OCI-LY1 (cell line): ENCODE measurements around the gene TCEAL2.
"Not testable (repeated sequence)": the region's sequence is repeated elsewhere in the genome, so short reads cannot be mapped to it uniquely, and the experiment has no call there.

ENCODE experiments used
- H2AFZ ChIP-seq: fragments of 200-600 bp; sonication (generic), shearing (Covaris generic); 2 replicates; pipeline ENCODE4 v1.6.0; 2014; ENCODE audit warnings: antibody characterized with exemption, mild to moderate bottlenecking, low read length
- H3F3A ChIP-seq: fragments of 200-600 bp; sonication (generic), shearing (Covaris generic); 2 replicates; pipeline ENCODE4 v1.6.0; 2014; ENCODE audit warnings: mild to moderate bottlenecking, antibody characterized with exemption, low read length, moderate library complexity; ENCODE audit not compliant: insufficient read depth
- H3K27ac ChIP-seq: fragments of 200-600 bp; sonication (generic); 2 replicates; pipeline ENCODE4 v1.5.1; 2014; ENCODE audit warnings: low read length, mixed run types, mild to moderate bottlenecking, low read depth; ENCODE audit not compliant: poor library complexity, severe bottlenecking
- H3K27me3 ChIP-seq: fragments of 200-600 bp; sonication (generic); 2 replicates; pipeline ENCODE4 v1.6.0; 2014; ENCODE audit warnings: antibody characterized with exemption, mild to moderate bottlenecking, low read length, moderate library complexity; ENCODE audit not compliant: insufficient read depth
- H3K36me3 ChIP-seq: fragments of 200-600 bp; sonication (generic); 2 replicates; pipeline ENCODE4 v1.6.1; 2014; ENCODE audit warnings: mild to moderate bottlenecking, antibody characterized with exemption, low read length, moderate library complexity, mixed read lengths; ENCODE audit not compliant: insufficient read depth
- H3K4me1 ChIP-seq: fragments of 200-600 bp; sonication (generic); 2 replicates; pipeline ENCODE4 v1.5.1; 2014; ENCODE audit warnings: mild to moderate bottlenecking, low read length, moderate library complexity; ENCODE audit not compliant: insufficient read depth, severe bottlenecking
- H3K4me2 ChIP-seq: fragments of 200-600 bp; sonication (generic), shearing (Covaris generic); 2 replicates; pipeline ENCODE4 v1.6.1; 2014; ENCODE audit warnings: low read length
- H3K4me3 ChIP-seq: fragments of 200-600 bp; sonication (generic); 2 replicates; pipeline ENCODE4 v1.5.1; 2014; ENCODE audit warnings: low read length, low read depth, mild to moderate bottlenecking, mixed read lengths; ENCODE audit not compliant: poor library complexity, severe bottlenecking
- H3K79me2 ChIP-seq: fragments of 200-600 bp; shearing (Covaris generic); 2 replicates; pipeline ENCODE4 v1.6.1; 2016; ENCODE audit warnings: mixed run types, low read length, mixed read lengths; ENCODE audit not compliant: insufficient read depth
- H3K9ac ChIP-seq: fragments of 200-600 bp; sonication (generic), shearing (Covaris generic); 2 replicates; pipeline ENCODE4 v1.6.1; 2014; ENCODE audit warnings: mild to moderate bottlenecking, low read length, mixed read lengths
- H3K9me2 ChIP-seq: fragments of 200-600 bp; sonication (generic), shearing (Covaris generic); 2 replicates; pipeline ENCODE4 v1.6.1; 2014; ENCODE audit warnings: low read depth, mild to moderate bottlenecking, low read length, mixed read lengths
- H3K9me3 ChIP-seq: fragments of 200-600 bp; shearing (Covaris generic); 2 replicates; pipeline ENCODE4 v1.6.1; 2014; ENCODE audit warnings: low read length, mixed read lengths
- H4K20me1 ChIP-seq: fragments of 200-600 bp; sonication (generic), shearing (Covaris generic); 2 replicates; pipeline ENCODE4 v1.6.0; 2016; ENCODE audit warnings: mild to moderate bottlenecking, low read length; ENCODE audit not compliant: insufficient read depth
- EZH2 ChIP-seq: fragments of 200-600 bp; sonication (generic), shearing (Covaris generic); IDR thresholded peaks from 2 replicates; pipeline ENCODE4 v1.8.0; 2017; ENCODE audit warnings: borderline replicate concordance, mixed run types, mild to moderate bottlenecking, antibody characterized with exemption, low read length, moderate library complexity, mixed read lengths
- TF ChIP-seq, protein P1 (sequence below): fragments of 200-600 bp; sonication (generic), shearing (Covaris generic); IDR thresholded peaks from 2 replicates; pipeline ENCODE4 v1.5.1; 2017; ENCODE audit warnings: mild to moderate bottlenecking, antibody characterized with exemption, low read length, moderate library complexity, mixed read lengths

TCEAL2 gene

GRCh38 chrX:102125436-102125835 is at the start of gene TCEAL2:
TCEAL2 (plus strand) TSS chrX:102125679; CDS start chrX:102126831, 1,152 bp downstream.
- not testable (repeated sequence) for H2AFZ ChIP-seq, H3K27ac ChIP-seq, H3K4me3 ChIP-seq, H3K4me2 ChIP-seq, H3K27me3 ChIP-seq, H3K36me3 ChIP-seq, H3K79me2 ChIP-seq, H3K9ac ChIP-seq, H4K20me1 ChIP-seq, H3F3A ChIP-seq, H3K9me3 ChIP-seq, H3K9me2 ChIP-seq, H3K4me1 ChIP-seq

- Histone ChIP-seq H3K9me3 (no peaks in the 10 kb centered on the region), H3K4me3 (no peak overlapping the region), H4K20me1 (no peaks in the 10 kb centered on the region), H2AFZ (no peak overlapping the region), H3K79me2 (no peaks in the 10 kb centered on the region), H3K27ac (no peak overlapping the region), H3F3A (no peaks in the 10 kb centered on the region), H3K27me3 (no peaks in the 10 kb centered on the region), H3K4me2 (no peak overlapping the region), H3K9ac (no peak overlapping the region), H3K36me3 (no peaks in the 10 kb centered on the region), H3K9me2 (no peaks in the 10 kb centered on the region), H3K4me1 (no peaks in the 10 kb centered on the region)
- TF ChIP-seq, protein P1, sequence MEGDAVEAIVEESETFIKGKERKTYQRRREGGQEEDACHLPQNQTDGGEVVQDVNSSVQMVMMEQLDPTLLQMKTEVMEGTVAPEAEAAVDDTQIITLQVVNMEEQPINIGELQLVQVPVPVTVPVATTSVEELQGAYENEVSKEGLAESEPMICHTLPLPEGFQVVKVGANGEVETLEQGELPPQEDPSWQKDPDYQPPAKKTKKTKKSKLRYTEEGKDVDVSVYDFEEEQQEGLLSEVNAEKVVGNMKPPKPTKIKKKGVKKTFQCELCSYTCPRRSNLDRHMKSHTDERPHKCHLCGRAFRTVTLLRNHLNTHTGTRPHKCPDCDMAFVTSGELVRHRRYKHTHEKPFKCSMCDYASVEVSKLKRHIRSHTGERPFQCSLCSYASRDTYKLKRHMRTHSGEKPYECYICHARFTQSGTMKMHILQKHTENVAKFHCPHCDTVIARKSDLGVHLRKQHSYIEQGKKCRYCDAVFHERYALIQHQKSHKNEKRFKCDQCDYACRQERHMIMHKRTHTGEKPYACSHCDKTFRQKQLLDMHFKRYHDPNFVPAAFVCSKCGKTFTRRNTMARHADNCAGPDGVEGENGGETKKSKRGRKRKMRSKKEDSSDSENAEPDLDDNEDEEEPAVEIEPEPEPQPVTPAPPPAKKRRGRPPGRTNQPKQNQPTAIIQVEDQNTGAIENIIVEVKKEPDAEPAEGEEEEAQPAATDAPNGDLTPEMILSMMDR, result no peak
- no peak for TF ChIP-seq EZH2
Measured at GRCh38 chrX:102077426-102077825, 48.1 kb upstream of the TCEAL2 start.

- Histone ChIP-seq H3K36me3 (no peaks in the 10 kb centered on the region), H3K4me1 (no peaks in the 10 kb centered on the region), H2AFZ (no peak overlapping the region), H3K79me2 (no peaks in the 10 kb centered on the region), H3K9me2 (no peaks in the 10 kb centered on the region), H4K20me1 (no peaks in the 10 kb centered on the region), H3F3A (no peaks in the 10 kb centered on the region), H3K27me3 (no peaks in the 10 kb centered on the region), H3K9me3 (no peaks in the 10 kb centered on the region), H3K4me3 (no peak overlapping the region), H3K4me2 (no peak overlapping the region), H3K27ac (no peak overlapping the region), H3K9ac (no peak overlapping the region)
- no peak for TF ChIP-seq EZH2
- TF ChIP-seq, protein P1, result peak; percentile 21; the same call in 1 of the 2 replicates
Measured at GRCh38 chrX:102085706-102086105, 39.8 kb upstream of the TCEAL2 start.

DNA sequence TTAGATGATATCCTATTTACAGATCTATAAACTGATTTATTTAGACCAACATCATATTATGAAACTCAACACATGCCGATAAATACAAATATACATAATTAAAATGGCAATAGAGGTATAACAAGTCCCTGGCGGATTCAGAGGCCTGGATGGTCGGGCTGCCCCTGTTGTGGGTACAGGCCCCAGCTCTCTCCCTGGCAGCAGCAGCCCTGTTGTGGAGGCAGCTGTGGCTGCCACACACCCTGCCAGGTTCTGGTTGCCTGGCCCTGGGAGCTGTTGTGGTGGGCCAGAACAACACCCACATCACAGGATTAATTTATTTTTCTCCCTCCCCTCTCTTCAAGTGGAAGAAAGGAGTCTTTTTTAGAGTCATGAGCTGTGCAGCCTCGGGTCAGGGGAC is 12.1 kb upstream of the TCEAL2 start:
- TF ChIP-seq, protein P1, result no peak
- no peak for TF ChIP-seq EZH2
- Histone ChIP-seq H3K27ac (no peak overlapping the region), H2AFZ (no peak overlapping the region), H3K4me2 (no peak overlapping the region), H3K79me2 (no peaks in the 10 kb centered on the region), H3K9ac (no peak overlapping the region), H3K27me3 (no peaks in the 10 kb centered on the region), H4K20me1 (no peaks in the 10 kb centered on the region), H3K9me3 (no peaks in the 10 kb centered on the region), H3K4me3 (no peak overlapping the region), H3F3A (no peaks in the 10 kb centered on the region), H3K9me2 (no peaks in the 10 kb centered on the region), H3K36me3 (no peaks in the 10 kb centered on the region), H3K4me1 (no peaks in the 10 kb centered on the region)
